HG03457 (cell line): ENCODE results near the gene ANXA11.
"Not testable (repeated sequence)": the region's sequence is repeated elsewhere in the genome, so short reads cannot be mapped to it uniquely, and the experiment has no call there.

Source experiments
- ATAC-seq: cut with Tn5 transposase; IDR thresholded peaks from one replicate; pipeline ENCODE4 v1.9.1; 2021; ENCODE audit warnings: moderate number of reproducible peaks; ENCODE audit not compliant: unreplicated experiment

The ANXA11 gene

GRCh38 chr10:80210259-80210658 lies 4.9 kb upstream of the ANXA11 start:
- ATAC-seq: no peak

GRCh38 chr10:80207768-80208370 lies 2.5 kb upstream of the ANXA11 start:
- ATAC-seq: no peak

GRCh38 chr10:80206277-80206655 lies 929 bp upstream of the ANXA11 start:
- ATAC-seq: no peak

GRCh38 chr10:80204677-80205476 lies 460 bp downstream of the ANXA11 start:
- ATAC-seq: peak; percentile 32

- ATAC-seq: no peak
Measured at GRCh38 chr10:80203835-80204676, 1.3 kb downstream of the ANXA11 start.

- ATAC-seq: peak; percentile 45
Measured at GRCh38 chr10:80202934-80203834, 2.2 kb downstream of the ANXA11 start.

GRCh38 chr10:80202530-80202929 lies 2.8 kb downstream of the ANXA11 start:
- ATAC-seq: not testable (repeated sequence)

GRCh38 chr10:80201608-80202141 lies 3.7 kb downstream of the ANXA11 start:
- no peak for ATAC-seq

- ATAC-seq: no peak
Measured at GRCh38 chr10:80200687-80201086, 4.7 kb downstream of the ANXA11 start.

- ATAC-seq: no peak
Measured at GRCh38 chr10:80200259-80200658, 5.1 kb downstream of the ANXA11 start.

GRCh38 chr10:80199828-80200227 lies 5.5 kb downstream of the ANXA11 start:
- no peak for ATAC-seq

GRCh38 chr10:80197972-80198916 lies 7.1 kb downstream of the ANXA11 start:
- ATAC-seq: no peak

GRCh38 chr10:80196950-80197315 lies 8.4 kb downstream of the ANXA11 start:
- peak; percentile 6 for ATAC-seq

- peak; percentile 82 for ATAC-seq
Measured at GRCh38 chr10:80196270-80196949, 8.9 kb downstream of the ANXA11 start.

GRCh38 chr10:80195046-80195574 lies 10.2 kb downstream of the ANXA11 start:
- ATAC-seq: no peak

GRCh38 chr10:80194373-80195045 lies 10.8 kb downstream of the ANXA11 start:
- ATAC-seq: no peak

- ATAC-seq: no peak
Measured at GRCh38 chr10:80192553-80192952, 12.8 kb downstream of the ANXA11 start.
